ENCODE measurements around the gene EARS2. TPM values are rescaled to one million over a fixed set of nuclear protein-coding genes. Genes with fewer than 3 reads are reported as not detected.

EARS2 gene
- total and polyA plus RNA-seq, 2 donors (not counting 1 experiment from before 2014, with no cell fraction given) = 27.3 to 40.3 TPM

GRCh38 chr16:23573817-23574216, 16.7 kb upstream of the EARS2 start:
- no peak for TF ChIP-seq EZH2 (IDR thresholded peaks at IDR 0.05; ENCODE audit: low read length, missing control alignments)
- no peak for TF ChIP-seq CTCF (conservative IDR thresholded peaks at IDR 0.05 in 1 of 2, IDR thresholded peaks at IDR 0.05 in 1 of 2; ENCODE audit: low read depth in 1 of 2, low read length in 2 of 2)
- H3K9me3 ChIP-seq (ENCODE audit: control insufficient read depth, insufficient read depth, low read depth, low read length) = no peaks in the 10 kb centered on the region
- peaks cover 7% of the 10 kb centered on the region for H3K36me3 ChIP-seq (ENCODE audit: control insufficient read depth, insufficient read depth, low read length)
- H2AFZ ChIP-seq (ENCODE audit: low read length) = no peak overlapping the region
- no peaks in the 10 kb centered on the region for H3K4me1 ChIP-seq (ENCODE audit: control insufficient read depth, extremely low read depth, insufficient read depth, low read length)
- H3K4me3 ChIP-seq (replicated peaks in 1 of 4; ENCODE audit: control extremely low read depth in 1 of 4, insufficient read depth in 1 of 4, low read depth in 3 of 4, low read length in 4 of 4) = no peak overlapping the region
- no peak overlapping the region for H3K27ac ChIP-seq (ENCODE audit: insufficient read depth, low read length)
- H4K20me1 ChIP-seq (ENCODE audit: control insufficient read depth, extremely low read depth, insufficient read depth, low read length) = no peaks in the 10 kb centered on the region
- H3K79me2 ChIP-seq (ENCODE audit: control insufficient read depth, insufficient read depth, low read length) = no peaks in the 10 kb centered on the region
- DNase-seq (ENCODE audit: low read depth in 2 of 2) = no peak
- peak overlapping the region; percentile 4 for H3K9ac ChIP-seq (ENCODE audit: insufficient read depth, low read length)
- no peak overlapping the region for H3K4me2 ChIP-seq (ENCODE audit: extremely low read depth, insufficient read depth, low read length)
- no peaks in the 10 kb centered on the region for H3K27me3 ChIP-seq (ENCODE audit: control insufficient read depth, insufficient read depth, low read length)

GRCh38 chr16:23572394-23572793, 15.2 kb upstream of the EARS2 start:
- no peak for DNase-seq (ENCODE audit: low read depth in 2 of 2)
- H3K4me2 ChIP-seq (ENCODE audit: extremely low read depth, insufficient read depth, low read length) = no peak overlapping the region
- H3K36me3 ChIP-seq (ENCODE audit: control insufficient read depth, insufficient read depth, low read length) = peaks cover 7% of the 10 kb centered on the region
- H3K4me3 ChIP-seq (replicated peaks in 1 of 4; ENCODE audit: control extremely low read depth in 1 of 4, insufficient read depth in 1 of 4, low read depth in 3 of 4, low read length in 4 of 4) = no peak overlapping the region
- TF ChIP-seq EZH2 (IDR thresholded peaks at IDR 0.05; ENCODE audit: low read length, missing control alignments) (no peak), CTCF (conservative IDR thresholded peaks at IDR 0.05 in 1 of 2, IDR thresholded peaks at IDR 0.05 in 1 of 2; ENCODE audit: low read depth in 1 of 2, low read length in 2 of 2) (no peak)
- H3K4me1 ChIP-seq (ENCODE audit: control insufficient read depth, extremely low read depth, insufficient read depth, low read length) = no peaks in the 10 kb centered on the region
- H3K9ac ChIP-seq (ENCODE audit: insufficient read depth, low read length) = no peak overlapping the region
- H3K27me3 ChIP-seq (ENCODE audit: control insufficient read depth, insufficient read depth, low read length) = no peaks in the 10 kb centered on the region
- no peaks in the 10 kb centered on the region for H3K79me2 ChIP-seq (ENCODE audit: control insufficient read depth, insufficient read depth, low read length)
- no peak overlapping the region for H2AFZ ChIP-seq (ENCODE audit: low read length)
- no peaks in the 10 kb centered on the region for H3K9me3 ChIP-seq (ENCODE audit: control insufficient read depth, insufficient read depth, low read depth, low read length)
- H3K27ac ChIP-seq (ENCODE audit: insufficient read depth, low read length) = no peak overlapping the region
- H4K20me1 ChIP-seq (ENCODE audit: control insufficient read depth, extremely low read depth, insufficient read depth, low read length) = no peaks in the 10 kb centered on the region

GRCh38 chr16:23571895-23572294, 14.7 kb upstream of the EARS2 start:
- DNase-seq (ENCODE audit: low read depth in 2 of 2) = no peak
- H3K27me3 ChIP-seq (ENCODE audit: control insufficient read depth, insufficient read depth, low read length) = no peaks in the 10 kb centered on the region
- H3K27ac ChIP-seq (ENCODE audit: insufficient read depth, low read length) = no peak overlapping the region
- H3K9ac ChIP-seq (ENCODE audit: insufficient read depth, low read length) = no peak overlapping the region
- no peak overlapping the region for H2AFZ ChIP-seq (ENCODE audit: low read length)
- no peaks in the 10 kb centered on the region for H4K20me1 ChIP-seq (ENCODE audit: control insufficient read depth, extremely low read depth, insufficient read depth, low read length)
- TF ChIP-seq CTCF (conservative IDR thresholded peaks at IDR 0.05 in 1 of 2, IDR thresholded peaks at IDR 0.05 in 1 of 2; ENCODE audit: low read depth in 1 of 2, low read length in 2 of 2) (no peak), EZH2 (IDR thresholded peaks at IDR 0.05; ENCODE audit: low read length, missing control alignments) (no peak)
- no peak overlapping the region for H3K4me2 ChIP-seq (ENCODE audit: extremely low read depth, insufficient read depth, low read length)
- H3K4me1 ChIP-seq (ENCODE audit: control insufficient read depth, extremely low read depth, insufficient read depth, low read length) = no peaks in the 10 kb centered on the region
- H3K9me3 ChIP-seq (ENCODE audit: control insufficient read depth, insufficient read depth, low read depth, low read length) = no peaks in the 10 kb centered on the region
- H3K79me2 ChIP-seq (ENCODE audit: control insufficient read depth, insufficient read depth, low read length) = no peaks in the 10 kb centered on the region
- H3K4me3 ChIP-seq (replicated peaks in 1 of 4; ENCODE audit: control extremely low read depth in 1 of 4, insufficient read depth in 1 of 4, low read depth in 3 of 4, low read length in 4 of 4) = no peak overlapping the region
- peaks cover 7% of the 10 kb centered on the region for H3K36me3 ChIP-seq (ENCODE audit: control insufficient read depth, insufficient read depth, low read length)

Data from fibroblast of lung (primary cell).